Upper lobe of left lung (tissue), 4 donors: ENCODE measurements around the gene GTPBP4.

Experiments
- CTCF ChIP-seq, 6 experiments: fragments of 450-650 bp in 4 of 6; fragments of 200-600 bp in 2 of 6; sonication (generic) in 2 of 6; IDR thresholded peaks; one replicate each; pipeline ENCODE4 v1.5.1; 2016 to 2019; ENCODE audit warnings: antibody characterized with exemption in 6 of 6
- EP300 ChIP-seq, 4 donors: sonication (generic); formaldehyde crosslinking; IDR thresholded peaks; one replicate each; pipeline ENCODE4 v1.5.1; 2017; ENCODE audit warnings: antibody characterized with exemption in 4 of 4, control low read depth in 2 of 4
- POLR2A ChIP-seq, 4 donors: fragments of 450-650 bp; IDR thresholded peaks; one replicate each; pipeline ENCODE4 v1.5.1; 2016 to 2017; ENCODE audit warnings: antibody characterized with exemption in 4 of 4, mild to moderate bottlenecking in 2 of 4
- POLR2AphosphoS5 ChIP-seq, 2 donors: sonication (generic); formaldehyde crosslinking; IDR thresholded peaks; one replicate each; pipeline ENCODE4 v1.5.1; 2017; ENCODE audit warnings: antibody characterized with exemption in 2 of 2

DNA sequence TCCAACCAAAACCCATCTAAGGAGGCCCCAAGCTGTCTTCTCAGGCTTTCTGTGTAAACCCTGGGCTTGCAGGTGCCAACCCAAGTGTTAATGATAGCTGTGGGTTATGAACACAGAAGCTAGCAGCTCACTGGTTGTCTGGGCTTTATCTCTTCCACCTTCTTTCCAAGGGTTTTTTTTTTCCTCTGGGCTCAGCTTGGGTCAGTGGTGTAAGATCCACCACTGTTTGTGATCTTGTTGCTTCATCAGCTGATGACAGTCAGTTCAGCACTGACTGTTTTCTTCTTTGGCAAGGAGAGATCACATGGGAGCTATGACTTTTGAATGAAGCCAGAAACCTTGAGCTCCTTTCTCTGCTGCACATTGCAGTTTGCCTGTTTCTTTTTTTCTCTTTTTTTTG is 4.6 kb downstream of the GTPBP4 start:
- TF ChIP-seq CTCF (IDR thresholded peaks at IDR 0.05) (no peak), EP300 (IDR thresholded peaks at IDR 0.05) (no peak), POLR2A (IDR thresholded peaks at IDR 0.05) (no peak), POLR2AphosphoS5 (IDR thresholded peaks at IDR 0.05) (no peak)
